ENCODE results near the gene CSRNP3.

- no peak for TF ChIP-seq POLR2A (IDR thresholded peaks at IDR 0.05; ENCODE audit: low read depth, low read length)
- no peak for TF ChIP-seq POLR2AphosphoS5 (IDR thresholded peaks at IDR 0.05; ENCODE audit: low read depth, low read length)
These were observed 21.1 kb upstream of the CSRNP3 start for GRCh38 chr2:165448406-165448805.
